Measurements from ENCODE around the gene TEPSIN. TPM values are rescaled to one million over a fixed set of nuclear protein-coding genes. Genes with fewer than 3 reads are reported as not detected.

Gene TEPSIN
- total RNA-seq, 1 experiment from 2014 or later, result 40.7 TPM

- TF ChIP-seq, protein P1, sequence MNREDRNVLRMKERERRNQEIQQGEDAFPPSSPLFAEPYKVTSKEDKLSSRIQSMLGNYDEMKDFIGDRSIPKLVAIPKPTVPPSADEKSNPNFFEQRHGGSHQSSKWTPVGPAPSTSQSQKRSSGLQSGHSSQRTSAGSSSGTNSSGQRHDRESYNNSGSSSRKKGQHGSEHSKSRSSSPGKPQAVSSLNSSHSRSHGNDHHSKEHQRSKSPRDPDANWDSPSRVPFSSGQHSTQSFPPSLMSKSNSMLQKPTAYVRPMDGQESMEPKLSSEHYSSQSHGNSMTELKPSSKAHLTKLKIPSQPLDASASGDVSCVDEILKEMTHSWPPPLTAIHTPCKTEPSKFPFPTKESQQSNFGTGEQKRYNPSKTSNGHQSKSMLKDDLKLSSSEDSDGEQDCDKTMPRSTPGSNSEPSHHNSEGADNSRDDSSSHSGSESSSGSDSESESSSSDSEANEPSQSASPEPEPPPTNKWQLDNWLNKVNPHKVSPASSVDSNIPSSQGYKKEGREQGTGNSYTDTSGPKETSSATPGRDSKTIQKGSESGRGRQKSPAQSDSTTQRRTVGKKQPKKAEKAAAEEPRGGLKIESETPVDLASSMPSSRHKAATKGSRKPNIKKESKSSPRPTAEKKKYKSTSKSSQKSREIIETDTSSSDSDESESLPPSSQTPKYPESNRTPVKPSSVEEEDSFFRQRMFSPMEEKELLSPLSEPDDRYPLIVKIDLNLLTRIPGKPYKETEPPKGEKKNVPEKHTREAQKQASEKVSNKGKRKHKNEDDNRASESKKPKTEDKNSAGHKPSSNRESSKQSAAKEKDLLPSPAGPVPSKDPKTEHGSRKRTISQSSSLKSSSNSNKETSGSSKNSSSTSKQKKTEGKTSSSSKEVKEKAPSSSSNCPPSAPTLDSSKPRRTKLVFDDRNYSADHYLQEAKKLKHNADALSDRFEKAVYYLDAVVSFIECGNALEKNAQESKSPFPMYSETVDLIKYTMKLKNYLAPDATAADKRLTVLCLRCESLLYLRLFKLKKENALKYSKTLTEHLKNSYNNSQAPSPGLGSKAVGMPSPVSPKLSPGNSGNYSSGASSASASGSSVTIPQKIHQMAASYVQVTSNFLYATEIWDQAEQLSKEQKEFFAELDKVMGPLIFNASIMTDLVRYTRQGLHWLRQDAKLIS (CRISPR knock-in tag; IDR thresholded peaks at IDR 0.05; ENCODE audit: borderline replicate concordance), result no peak
- TF ChIP-seq GTF2I (CRISPR knock-in tag; conservative IDR thresholded peaks at IDR 0.05), result no peak
- no peak for TF ChIP-seq OVOL2 (CRISPR knock-in tag; IDR thresholded peaks at IDR 0.05; ENCODE audit: borderline replicate concordance)
- TF ChIP-seq, protein P2, sequence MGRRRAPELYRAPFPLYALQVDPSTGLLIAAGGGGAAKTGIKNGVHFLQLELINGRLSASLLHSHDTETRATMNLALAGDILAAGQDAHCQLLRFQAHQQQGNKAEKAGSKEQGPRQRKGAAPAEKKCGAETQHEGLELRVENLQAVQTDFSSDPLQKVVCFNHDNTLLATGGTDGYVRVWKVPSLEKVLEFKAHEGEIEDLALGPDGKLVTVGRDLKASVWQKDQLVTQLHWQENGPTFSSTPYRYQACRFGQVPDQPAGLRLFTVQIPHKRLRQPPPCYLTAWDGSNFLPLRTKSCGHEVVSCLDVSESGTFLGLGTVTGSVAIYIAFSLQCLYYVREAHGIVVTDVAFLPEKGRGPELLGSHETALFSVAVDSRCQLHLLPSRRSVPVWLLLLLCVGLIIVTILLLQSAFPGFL (CRISPR knock-in tag; IDR thresholded peaks at IDR 0.05; ENCODE audit: borderline replicate concordance), result no peak
Measured at GRCh38 chr17:81282141-81282540, 43.3 kb upstream of the TEPSIN start (continued).

- Mint-ChIP-seq H3K27me3 (ENCODE audit: low read depth) (no peaks in the 10 kb centered on the region), H3K4me3 (no peak overlapping the region), H3K27ac (peak overlapping the region; percentile 85), H3K9me3 (no peaks in the 10 kb centered on the region), H3K4me1 (0 out of 2 replicates have a peak, but pooled peaks cover 5% of the 10 kb centered on the region), H3K36me3 (peaks cover 14% of the 10 kb centered on the region)
- POLR2A ChIA-PET, result no interaction called here
- CTCF ChIA-PET, result interaction anchor here (0.8 to 2.0 kb wide), 2 partner anchors 12 to 204 kb away, joined by 3 to 9 read pairs; no protein-coding TSS in a partner anchor
- ATAC-seq, result no peak
- no peak for DNase-seq (ENCODE audit: low spot score)
- TF ChIP-seq MXD4 (CRISPR knock-in tag; IDR thresholded peaks at IDR 0.05; ENCODE audit: borderline replicate concordance) (no peak), SP1 (CRISPR knock-in tag; conservative IDR thresholded peaks at IDR 0.05) (no peak), ZNF232 (CRISPR knock-in tag; IDR thresholded peaks at IDR 0.05) (no peak), MYBL2 (CRISPR knock-in tag; IDR thresholded peaks at IDR 0.05) (no peak), HMGXB4 (CRISPR knock-in tag; IDR thresholded peaks at IDR 0.05) (no peak), ATF1 (CRISPR knock-in tag; IDR thresholded peaks at IDR 0.05) (no peak), ZNF512 (CRISPR knock-in tag; IDR thresholded peaks at IDR 0.05; ENCODE audit: borderline replicate concordance) (no peak), SOX15 (CRISPR knock-in tag; IDR thresholded peaks at IDR 0.05) (no peak), FOXP4 (CRISPR knock-in tag; IDR thresholded peaks at IDR 0.05) (no peak)
- TF ChIP-seq, protein P3, sequence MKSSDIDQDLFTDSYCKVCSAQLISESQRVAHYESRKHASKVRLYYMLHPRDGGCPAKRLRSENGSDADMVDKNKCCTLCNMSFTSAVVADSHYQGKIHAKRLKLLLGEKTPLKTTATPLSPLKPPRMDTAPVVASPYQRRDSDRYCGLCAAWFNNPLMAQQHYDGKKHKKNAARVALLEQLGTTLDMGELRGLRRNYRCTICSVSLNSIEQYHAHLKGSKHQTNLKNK (CRISPR knock-in tag; IDR thresholded peaks at IDR 0.05), result no peak
- TF ChIP-seq, protein P4, sequence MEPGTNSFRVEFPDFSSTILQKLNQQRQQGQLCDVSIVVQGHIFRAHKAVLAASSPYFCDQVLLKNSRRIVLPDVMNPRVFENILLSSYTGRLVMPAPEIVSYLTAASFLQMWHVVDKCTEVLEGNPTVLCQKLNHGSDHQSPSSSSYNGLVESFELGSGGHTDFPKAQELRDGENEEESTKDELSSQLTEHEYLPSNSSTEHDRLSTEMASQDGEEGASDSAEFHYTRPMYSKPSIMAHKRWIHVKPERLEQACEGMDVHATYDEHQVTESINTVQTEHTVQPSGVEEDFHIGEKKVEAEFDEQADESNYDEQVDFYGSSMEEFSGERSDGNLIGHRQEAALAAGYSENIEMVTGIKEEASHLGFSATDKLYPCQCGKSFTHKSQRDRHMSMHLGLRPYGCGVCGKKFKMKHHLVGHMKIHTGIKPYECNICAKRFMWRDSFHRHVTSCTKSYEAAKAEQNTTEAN (CRISPR knock-in tag; IDR thresholded peaks at IDR 0.05), result no peak
- TF ChIP-seq, protein P2 (CRISPR knock-in tag; IDR thresholded peaks at IDR 0.05; ENCODE audit: borderline replicate concordance), result no peak
- TF ChIP-seq, protein P5, sequence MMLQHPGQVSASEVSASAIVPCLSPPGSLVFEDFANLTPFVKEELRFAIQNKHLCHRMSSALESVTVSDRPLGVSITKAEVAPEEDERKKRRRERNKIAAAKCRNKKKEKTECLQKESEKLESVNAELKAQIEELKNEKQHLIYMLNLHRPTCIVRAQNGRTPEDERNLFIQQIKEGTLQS (CRISPR knock-in tag; conservative IDR thresholded peaks at IDR 0.05), result no peak
- TF ChIP-seq, protein P6, sequence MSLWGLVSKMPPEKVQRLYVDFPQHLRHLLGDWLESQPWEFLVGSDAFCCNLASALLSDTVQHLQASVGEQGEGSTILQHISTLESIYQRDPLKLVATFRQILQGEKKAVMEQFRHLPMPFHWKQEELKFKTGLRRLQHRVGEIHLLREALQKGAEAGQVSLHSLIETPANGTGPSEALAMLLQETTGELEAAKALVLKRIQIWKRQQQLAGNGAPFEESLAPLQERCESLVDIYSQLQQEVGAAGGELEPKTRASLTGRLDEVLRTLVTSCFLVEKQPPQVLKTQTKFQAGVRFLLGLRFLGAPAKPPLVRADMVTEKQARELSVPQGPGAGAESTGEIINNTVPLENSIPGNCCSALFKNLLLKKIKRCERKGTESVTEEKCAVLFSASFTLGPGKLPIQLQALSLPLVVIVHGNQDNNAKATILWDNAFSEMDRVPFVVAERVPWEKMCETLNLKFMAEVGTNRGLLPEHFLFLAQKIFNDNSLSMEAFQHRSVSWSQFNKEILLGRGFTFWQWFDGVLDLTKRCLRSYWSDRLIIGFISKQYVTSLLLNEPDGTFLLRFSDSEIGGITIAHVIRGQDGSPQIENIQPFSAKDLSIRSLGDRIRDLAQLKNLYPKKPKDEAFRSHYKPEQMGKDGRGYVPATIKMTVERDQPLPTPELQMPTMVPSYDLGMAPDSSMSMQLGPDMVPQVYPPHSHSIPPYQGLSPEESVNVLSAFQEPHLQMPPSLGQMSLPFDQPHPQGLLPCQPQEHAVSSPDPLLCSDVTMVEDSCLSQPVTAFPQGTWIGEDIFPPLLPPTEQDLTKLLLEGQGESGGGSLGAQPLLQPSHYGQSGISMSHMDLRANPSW (CRISPR knock-in tag; conservative IDR thresholded peaks at IDR 0.05; ENCODE audit: low read depth), result no peak
Measured at GRCh38 chr17:81280571-81280970, 41.7 kb upstream of the TEPSIN start.

Data from WTC11 (cell line).